KG1 (cell line): Measurements from ENCODE around the gene SLC39A7.
"Not testable (repeated sequence)": the region's sequence is repeated elsewhere in the genome, so short reads cannot be mapped to it uniquely, and the experiment has no call there.

ENCODE experiments used
- DNase-seq: peaks from one replicate; lab custom pipeline; 2025; lab: John Stamatoyannopoulos, UW

The SLC39A7 gene

GRCh38 chr6:33205191-33206026, 4.7 kb downstream of the SLC39A7 start:
- DNase-seq: no peak

DNA sequence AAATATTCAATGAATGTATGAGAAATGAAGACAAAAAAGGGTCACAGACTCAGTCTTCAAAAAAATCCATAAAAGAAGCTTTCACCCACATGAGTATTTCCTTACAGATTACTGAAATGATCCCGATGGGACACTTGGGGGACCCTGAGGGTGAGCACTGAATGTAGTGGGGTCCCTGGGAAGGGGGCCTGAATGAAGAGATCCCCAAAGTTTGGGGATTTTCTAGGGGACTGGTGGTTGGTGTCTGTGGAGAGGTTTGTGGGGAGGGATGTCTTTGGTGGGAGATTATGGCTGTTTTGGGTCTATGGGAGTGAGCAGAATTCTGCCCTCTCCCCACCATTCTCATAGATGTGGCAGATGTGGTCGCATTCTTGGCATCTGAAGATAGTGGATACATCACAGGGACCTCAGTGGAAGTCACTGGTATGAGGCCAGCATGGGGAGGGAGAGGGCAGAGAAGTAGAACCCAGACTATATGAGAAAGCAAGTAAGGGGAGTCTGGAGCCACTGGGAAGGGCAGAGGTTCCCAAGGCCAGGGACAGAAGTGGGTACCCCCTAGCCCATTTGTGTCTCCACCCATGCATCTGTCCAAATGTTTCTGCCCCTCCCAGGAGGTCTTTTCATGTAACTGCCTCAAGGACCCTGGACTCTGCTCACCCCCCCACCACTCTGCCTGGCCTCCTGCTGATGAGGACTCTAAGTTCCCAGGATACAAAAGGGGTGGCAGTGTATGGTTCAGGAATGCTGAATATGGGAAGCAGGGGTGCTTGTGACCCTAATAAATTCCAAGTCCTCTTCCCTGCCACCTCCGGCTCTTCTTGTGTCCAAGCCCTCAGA, 5.6 kb downstream of the SLC39A7 start:
- DNase-seq: no peak

DNA sequence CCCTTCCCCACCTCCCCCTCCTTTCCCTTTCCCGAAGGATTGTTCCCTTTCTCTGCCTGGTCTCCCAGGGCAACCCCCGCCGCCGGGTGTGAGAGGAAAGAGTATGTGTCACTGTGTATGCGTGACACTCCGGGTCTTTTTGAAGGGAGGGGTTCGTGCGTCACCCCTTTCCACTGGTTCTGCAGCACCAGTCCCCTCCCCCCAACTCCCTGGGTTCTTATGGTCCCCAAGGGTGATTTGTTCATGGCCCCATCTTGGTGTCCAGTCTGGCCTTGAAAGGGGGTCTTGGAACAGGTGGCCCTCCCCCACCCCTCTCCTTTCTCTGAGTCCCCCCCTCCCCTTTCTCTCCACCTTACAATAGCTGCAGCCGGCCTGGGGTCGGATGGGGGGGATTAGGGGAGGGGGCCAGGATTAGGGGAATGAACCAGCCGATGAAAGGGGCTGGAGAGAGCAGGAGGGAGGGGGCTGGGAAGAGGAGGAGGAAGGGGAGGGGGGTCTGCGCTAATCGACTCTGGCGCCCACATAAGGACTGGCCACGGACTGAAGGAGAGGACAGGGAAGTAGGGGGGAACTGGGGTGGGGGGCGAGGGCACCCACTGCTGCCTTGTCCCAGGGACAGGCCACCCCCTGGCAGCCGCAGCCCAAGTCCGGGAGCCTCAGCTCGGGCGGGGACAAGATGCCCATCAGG, 6.3 kb downstream of the SLC39A7 start:
- no peak for DNase-seq

- DNase-seq: peak; percentile 22
Observed at GRCh38 chr6:33207552-33208090, 7.0 kb downstream of the SLC39A7 start.

DNA sequence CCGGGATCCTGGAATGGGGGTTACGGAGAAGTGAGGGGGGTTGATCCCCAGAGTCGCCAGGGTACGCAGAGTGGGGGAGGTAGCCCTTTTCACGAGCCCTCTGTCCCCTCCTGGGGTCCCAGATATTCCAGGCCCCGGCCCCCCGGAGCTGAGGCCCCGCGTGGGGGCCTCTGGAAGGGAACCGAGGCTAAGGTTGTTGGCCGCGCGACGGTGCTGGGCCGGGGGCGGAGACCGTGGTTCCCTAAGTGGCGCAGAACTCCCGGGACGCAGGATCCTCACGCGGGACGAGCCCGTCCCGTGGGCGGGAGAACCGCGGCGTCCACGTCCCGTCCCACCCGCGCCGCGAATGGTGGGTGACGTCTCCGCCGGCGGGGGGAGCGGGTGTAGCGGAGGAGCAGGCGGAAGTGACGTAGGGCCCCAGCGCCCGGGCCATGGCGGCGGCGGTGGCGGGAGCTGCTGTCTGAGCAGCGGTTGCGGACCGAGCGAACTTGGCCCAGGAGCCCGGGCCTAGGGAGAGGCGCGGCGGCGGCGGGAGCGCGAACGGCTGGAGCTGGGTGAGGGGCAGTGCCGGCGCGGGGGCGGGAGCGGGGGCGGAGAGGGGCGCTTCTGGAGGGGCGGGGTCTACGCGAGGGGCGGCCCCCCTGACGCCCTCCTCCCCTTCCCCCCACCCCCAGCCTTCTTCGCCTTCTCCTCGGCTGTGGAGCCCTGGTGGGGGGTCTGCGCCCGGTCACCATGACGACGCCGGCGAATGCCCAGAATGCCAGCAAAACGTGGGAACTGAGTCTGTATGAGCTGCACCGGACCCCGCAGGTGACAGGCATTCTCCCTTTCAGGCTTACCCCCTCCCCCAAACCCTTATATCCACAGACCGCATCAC, 7.7 kb downstream of the SLC39A7 start, which contains the start of gene RING1:
TSS of gene RING1 (plus strand) at position 410 of the 877 bp plus-strand sequence. CDS start at position 733, 323 bp downstream.
- peak; percentile 21 for DNase-seq

GRCh38 chr6:33209856-33210255, 9.2 kb downstream of the SLC39A7 start:
- DNase-seq: no peak

DNA sequence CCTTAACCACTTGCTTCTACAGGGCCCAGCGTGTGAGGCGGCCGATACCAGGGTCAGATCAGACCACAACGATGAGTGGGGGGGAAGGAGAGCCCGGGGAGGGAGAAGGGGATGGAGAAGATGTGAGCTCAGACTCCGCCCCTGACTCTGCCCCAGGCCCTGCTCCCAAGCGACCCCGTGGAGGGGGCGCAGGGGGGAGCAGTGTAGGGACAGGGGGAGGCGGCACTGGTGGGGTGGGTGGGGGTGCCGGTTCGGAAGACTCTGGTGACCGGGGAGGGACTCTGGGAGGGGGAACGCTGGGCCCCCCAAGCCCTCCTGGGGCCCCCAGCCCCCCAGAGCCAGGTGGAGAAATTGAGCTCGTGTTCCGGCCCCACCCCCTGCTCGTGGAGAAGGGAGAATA, 10.5 kb downstream of the SLC39A7 start:
- DNase-seq: no peak

- no peak for DNase-seq
Observed at GRCh38 chr6:33211666-33212422, 11.2 kb downstream of the SLC39A7 start.

- no peak for DNase-seq
Observed at GRCh38 chr6:33212857-33213165, 12.1 kb downstream of the SLC39A7 start.

GRCh38 chr6:33213166-33213988, 12.7 kb downstream of the SLC39A7 start:
- DNase-seq: no peak

- no peak for DNase-seq
Observed at GRCh38 chr6:33213989-33214335, 13.3 kb downstream of the SLC39A7 start.

- no peak for DNase-seq
Observed at GRCh38 chr6:33215271-33216116, 14.8 kb downstream of the SLC39A7 start.

DNA sequence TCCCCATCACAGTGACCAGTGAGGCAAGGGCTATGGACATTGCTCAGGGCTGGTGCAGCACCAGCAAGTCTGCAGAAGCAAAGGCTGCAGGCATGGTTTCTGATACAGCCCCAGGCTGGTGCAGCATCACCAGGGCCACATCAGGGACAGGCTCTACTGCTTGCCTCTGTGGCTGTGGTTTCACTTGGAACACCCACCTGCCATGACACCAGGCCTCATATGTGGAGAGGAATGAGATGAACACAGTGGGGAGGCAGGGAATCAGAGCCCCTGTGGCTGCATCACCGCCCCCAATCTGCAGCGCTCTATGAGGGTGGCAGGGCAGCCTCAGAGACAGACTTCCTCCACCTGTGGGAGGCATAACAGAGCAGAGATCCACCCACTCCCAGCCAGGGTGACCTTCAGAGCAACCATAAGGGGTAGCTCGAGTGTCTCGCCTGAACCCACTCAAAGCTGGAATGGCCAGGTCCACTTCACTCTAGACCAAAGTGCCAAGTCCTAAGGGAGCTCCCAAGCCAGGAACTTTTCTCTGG, 15.5 kb downstream of the SLC39A7 start:
- DNase-seq: no peak

GRCh38 chr6:33217246-33217645, 16.6 kb downstream of the SLC39A7 start:
- DNase-seq: no peak

GRCh38 chr6:33217681-33218080, 17.0 kb downstream of the SLC39A7 start:
- no peak for DNase-seq

DNA sequence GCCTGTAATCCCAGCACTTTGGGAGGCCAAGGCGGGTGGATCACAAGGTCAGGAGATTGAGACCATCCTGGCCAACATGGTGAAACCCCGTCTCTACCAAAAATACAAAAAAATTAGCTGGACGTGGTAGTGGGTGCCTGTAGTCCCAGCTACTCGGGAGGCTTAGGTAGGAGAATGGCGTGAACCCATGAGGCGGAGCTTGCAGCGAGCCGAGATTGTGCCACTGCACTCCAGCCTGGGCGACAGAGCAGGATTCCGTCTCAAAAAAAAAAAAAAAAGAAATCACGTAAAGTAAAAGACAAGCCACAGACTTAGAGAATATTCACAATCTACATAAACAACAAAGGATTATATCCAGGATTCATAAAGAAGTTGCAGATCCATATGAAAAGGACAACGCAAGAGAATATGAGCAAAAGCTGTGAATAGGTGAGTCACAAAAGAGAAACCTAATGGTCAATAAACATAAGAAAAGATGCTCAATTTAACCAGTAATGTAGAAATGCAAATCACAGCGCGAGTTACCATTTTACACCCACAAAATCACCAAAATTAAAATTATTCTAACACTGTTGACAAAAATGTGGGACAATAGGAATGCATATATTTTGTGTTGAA, 25.9 kb downstream of the SLC39A7 start:
- DNase-seq: not testable (repeated sequence)

DNA sequence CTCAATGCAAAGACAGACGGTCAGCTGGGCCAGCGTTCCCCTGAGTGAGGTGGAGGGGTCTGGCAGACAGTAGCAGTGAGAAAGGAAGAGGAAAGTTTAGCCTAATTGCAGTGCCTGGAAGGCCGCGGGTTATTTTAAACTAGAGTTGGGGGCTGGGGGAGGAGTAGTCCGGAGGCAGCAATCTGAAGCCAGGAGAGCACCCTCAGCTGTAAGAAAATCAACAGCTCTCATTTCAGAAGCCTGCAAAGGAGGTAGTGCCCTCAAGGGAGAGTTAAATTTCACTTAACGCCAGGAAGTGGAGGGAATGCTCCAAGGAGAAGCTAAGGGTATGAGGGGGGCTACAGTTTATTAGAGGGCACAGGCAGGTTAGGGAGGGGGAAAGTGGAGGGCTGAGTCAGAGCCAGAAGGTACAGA, 34.6 kb downstream of the SLC39A7 start:
- no peak for DNase-seq

GRCh38 chr6:33236328-33236727, 35.7 kb downstream of the SLC39A7 start:
- no peak for DNase-seq
